Parathyroid adenoma (tissue), 2 donors: ENCODE data around the gene TTC22.

Experiments used
- H2AFZ ChIP-seq: fragments of 300-600 bp; sonication (generic); one replicate; pipeline ENCODE4 v1.7.0; 2017; ENCODE audit warnings: antibody characterized with exemption, mild to moderate bottlenecking
- H3K27ac ChIP-seq: fragments of 300-600 bp; sonication (generic); one replicate; pipeline ENCODE4 v1.7.0; 2017
- H3K27me3 ChIP-seq: fragments of 300-600 bp; sonication (generic); one replicate; pipeline ENCODE4 v1.7.0; 2017; ENCODE audit warnings: low read length; ENCODE audit not compliant: control insufficient read depth, insufficient read depth
- H3K36me3 ChIP-seq: fragments of 300-600 bp; sonication (generic); one replicate; pipeline ENCODE4 v1.7.0; 2017; ENCODE audit warnings: low read length; ENCODE audit not compliant: control insufficient read depth, insufficient read depth
- H3K4me1 ChIP-seq: fragments of 300-600 bp; sonication (generic); one replicate; pipeline ENCODE4 v1.7.0; 2017; ENCODE audit warnings: control low read depth
- H3K4me2 ChIP-seq: fragments of 300-600 bp; sonication (generic); one replicate; pipeline ENCODE4 v1.7.0; 2017; ENCODE audit warnings: low read length
- H3K4me3 ChIP-seq: fragments of 300-600 bp; sonication (generic); one replicate; pipeline ENCODE4 v1.7.0; 2017; ENCODE audit warnings: low read depth, low read length
- H3K79me2 ChIP-seq: fragments of 300-600 bp; sonication (generic); one replicate; pipeline ENCODE4 v1.7.0; 2017; ENCODE audit warnings: control low read depth
- H3K9ac ChIP-seq: fragments of 300-600 bp; sonication (generic); one replicate; pipeline ENCODE4 v1.7.0; 2017; ENCODE audit warnings: mild to moderate bottlenecking
- H3K9me3 ChIP-seq: fragments of 300-600 bp; sonication (generic); one replicate; pipeline ENCODE4 v1.7.0; 2017; ENCODE audit warnings: low read length; ENCODE audit not compliant: control insufficient read depth
- TF ChIP-seq, protein P1 (sequence below): fragments of 300-600 bp; sonication (generic); IDR thresholded peaks from one replicate; pipeline ENCODE4 v1.7.0; 2017; ENCODE audit warnings: antibody characterized with exemption, mild to moderate bottlenecking
- donor health status: primary hyperparathyroidism.

Gene TTC22

DNA sequence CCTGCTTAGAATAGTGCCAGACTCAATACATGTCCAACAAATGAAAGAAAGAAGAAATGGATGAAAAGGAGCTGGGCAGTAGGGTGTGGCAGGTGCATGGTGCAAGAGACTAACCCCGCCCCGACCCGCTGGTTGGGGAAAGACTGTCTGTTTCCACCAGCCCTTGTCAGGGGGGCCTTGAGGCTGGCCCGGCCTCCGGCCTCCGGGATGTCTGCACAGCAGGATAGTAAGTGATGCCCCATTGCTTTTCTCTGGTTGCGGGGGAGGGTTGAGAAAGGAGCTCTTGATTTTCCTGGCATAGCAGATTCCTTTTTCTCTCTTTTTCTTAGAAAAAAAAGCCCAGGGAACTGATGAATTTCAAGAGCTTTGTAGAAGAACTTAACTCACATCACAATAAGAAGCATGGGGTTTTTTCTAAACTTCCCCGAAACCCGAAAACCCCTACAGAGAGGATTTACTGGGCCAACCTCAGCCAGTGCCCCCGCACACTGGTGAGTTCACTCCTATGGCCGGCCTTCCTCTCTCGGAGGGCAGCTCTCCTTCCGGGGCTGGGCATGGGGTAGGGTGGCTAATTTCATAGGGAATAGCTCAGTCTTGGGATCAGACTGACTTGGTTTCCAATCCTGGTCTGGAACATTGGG, 12.5 kb upstream of the TTC22 start:
- Histone ChIP-seq H3K79me2 (no peaks in the 10 kb centered on the region), H3K27ac (no peak overlapping the region), H3K4me3 (no peak overlapping the region), H3K4me1 (no peaks in the 10 kb centered on the region), H3K36me3 (no peaks in the 10 kb centered on the region), H3K9me3 (no peaks in the 10 kb centered on the region), H3K27me3 (no peaks in the 10 kb centered on the region), H3K4me2 (no peak overlapping the region), H2AFZ (no peak overlapping the region), H3K9ac (no peak overlapping the region)
- TF ChIP-seq, protein P1, sequence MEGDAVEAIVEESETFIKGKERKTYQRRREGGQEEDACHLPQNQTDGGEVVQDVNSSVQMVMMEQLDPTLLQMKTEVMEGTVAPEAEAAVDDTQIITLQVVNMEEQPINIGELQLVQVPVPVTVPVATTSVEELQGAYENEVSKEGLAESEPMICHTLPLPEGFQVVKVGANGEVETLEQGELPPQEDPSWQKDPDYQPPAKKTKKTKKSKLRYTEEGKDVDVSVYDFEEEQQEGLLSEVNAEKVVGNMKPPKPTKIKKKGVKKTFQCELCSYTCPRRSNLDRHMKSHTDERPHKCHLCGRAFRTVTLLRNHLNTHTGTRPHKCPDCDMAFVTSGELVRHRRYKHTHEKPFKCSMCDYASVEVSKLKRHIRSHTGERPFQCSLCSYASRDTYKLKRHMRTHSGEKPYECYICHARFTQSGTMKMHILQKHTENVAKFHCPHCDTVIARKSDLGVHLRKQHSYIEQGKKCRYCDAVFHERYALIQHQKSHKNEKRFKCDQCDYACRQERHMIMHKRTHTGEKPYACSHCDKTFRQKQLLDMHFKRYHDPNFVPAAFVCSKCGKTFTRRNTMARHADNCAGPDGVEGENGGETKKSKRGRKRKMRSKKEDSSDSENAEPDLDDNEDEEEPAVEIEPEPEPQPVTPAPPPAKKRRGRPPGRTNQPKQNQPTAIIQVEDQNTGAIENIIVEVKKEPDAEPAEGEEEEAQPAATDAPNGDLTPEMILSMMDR, result no peak

DNA sequence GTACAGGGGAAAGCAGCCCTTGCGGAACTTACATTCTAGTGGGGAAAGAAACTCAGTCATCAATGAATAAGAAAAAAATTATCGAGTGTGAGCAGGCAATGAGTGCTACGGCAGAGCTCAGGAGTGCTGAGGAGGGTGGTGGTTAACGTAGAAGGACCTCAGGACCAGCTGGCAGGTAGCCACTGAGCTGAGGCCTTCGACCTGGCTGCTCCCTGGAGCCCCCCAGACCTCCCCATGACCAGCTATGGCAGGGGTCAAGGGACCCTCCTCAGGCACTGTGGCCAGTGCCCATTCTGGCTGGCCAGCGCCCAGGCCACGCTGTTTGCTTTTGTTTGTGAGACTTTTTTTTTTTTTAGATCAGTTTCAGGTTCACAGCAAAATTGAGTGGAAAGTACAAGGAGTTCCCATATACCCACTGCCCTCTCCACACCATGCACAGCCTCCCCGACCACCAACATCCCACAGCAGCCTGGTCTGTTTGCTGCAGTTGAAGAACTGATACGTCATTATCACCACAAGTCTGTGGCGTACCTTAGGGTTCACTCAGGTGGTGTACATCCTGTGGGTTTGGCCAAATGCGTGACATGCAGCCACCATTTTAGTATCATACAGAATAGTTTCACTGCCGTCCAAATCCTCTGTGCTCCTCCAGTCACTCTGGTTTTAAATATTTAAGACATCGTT, 11.8 kb upstream of the TTC22 start:
- no peaks in the 10 kb centered on the region for H3K79me2 ChIP-seq
- H3K27me3 ChIP-seq, result no peaks in the 10 kb centered on the region
- H3K9ac ChIP-seq, result no peak overlapping the region
- no peaks in the 10 kb centered on the region for H3K36me3 ChIP-seq
- no peak overlapping the region for H3K27ac ChIP-seq
- H3K4me3 ChIP-seq, result no peak overlapping the region
- H3K4me1 ChIP-seq, result no peaks in the 10 kb centered on the region
- H2AFZ ChIP-seq, result no peak overlapping the region
- no peaks in the 10 kb centered on the region for H3K9me3 ChIP-seq
- no peak overlapping the region for H3K4me2 ChIP-seq
- TF ChIP-seq, protein P1, result no peak

DNA sequence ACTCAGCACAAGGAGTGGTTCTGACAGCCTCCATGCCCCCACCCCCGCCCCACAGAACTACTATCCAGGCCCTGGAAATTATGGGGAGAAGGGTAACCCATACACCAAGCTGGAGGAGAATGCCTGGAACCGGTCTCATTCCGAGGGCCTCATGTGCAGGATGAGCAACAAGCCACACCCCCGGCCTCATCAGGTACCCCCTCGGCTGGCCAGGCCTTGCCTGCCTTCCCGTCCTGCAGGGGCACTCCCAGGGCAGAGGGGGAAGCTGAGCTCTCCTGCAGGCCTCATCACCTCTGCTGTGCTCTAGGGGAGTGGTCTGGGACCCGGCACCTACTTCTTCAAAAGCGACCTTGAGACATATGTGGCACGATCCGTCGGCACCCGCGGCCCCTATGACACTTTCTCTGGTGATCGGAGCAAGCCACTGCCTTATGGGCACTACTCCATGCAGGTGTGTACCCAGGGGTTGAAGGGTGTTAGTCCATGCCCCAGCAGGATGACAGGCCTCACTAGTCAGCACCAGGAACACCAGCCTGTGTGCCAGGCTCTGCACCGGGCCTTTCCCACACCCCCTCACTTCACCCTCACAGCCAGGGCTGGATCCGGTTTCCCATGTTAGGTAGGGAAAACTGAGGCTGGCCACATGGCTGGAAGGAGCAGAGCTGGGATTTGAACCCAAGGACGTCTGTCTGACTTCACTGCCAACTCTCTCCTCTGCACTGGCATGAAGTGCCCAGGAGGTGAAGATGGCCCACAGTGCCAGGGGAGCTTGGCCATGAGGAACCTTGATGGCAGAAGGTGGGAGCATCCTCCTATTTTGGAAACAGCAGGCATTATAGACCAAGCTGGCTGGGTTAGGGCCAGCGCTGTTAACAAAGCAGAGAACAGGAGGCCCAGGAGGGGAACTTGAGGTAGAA, 10.9 kb upstream of the TTC22 start:
- Histone ChIP-seq H3K27ac (no peak overlapping the region), H3K4me2 (no peak overlapping the region), H3K9me3 (no peaks in the 10 kb centered on the region), H3K9ac (no peak overlapping the region), H3K79me2 (no peaks in the 10 kb centered on the region), H3K4me3 (no peak overlapping the region), H3K36me3 (no peaks in the 10 kb centered on the region), H3K4me1 (no peaks in the 10 kb centered on the region), H3K27me3 (no peaks in the 10 kb centered on the region), H2AFZ (no peak overlapping the region)
- TF ChIP-seq, protein P1, result no peak

DNA sequence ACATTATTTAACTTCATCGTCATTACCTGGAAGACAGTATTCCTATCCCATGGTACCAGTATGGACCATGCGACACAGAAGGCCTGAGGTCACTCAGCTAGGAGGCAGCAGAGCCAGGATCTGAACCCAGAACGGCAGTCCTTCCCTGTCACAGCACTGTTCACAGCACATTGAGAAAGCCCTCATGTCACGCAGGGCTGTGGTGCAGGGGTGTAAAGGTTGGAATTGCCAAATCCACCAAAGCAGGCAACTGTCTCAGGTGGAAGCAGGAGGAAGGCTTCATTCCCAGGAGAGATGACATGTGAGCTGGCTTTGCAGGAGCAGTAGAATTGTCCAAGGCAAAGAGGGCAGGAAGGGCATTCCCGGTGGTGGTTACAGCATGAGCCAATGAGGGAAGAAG, 9.9 kb upstream of the TTC22 start:
- H3K4me2 ChIP-seq, result no peak overlapping the region
- no peaks in the 10 kb centered on the region for H3K27me3 ChIP-seq
- TF ChIP-seq, protein P1, result no peak
- H3K79me2 ChIP-seq, result no peaks in the 10 kb centered on the region
- H3K9ac ChIP-seq, result no peak overlapping the region
- no peak overlapping the region for H3K4me3 ChIP-seq
- no peaks in the 10 kb centered on the region for H3K4me1 ChIP-seq
- no peak overlapping the region for H2AFZ ChIP-seq
- no peaks in the 10 kb centered on the region for H3K9me3 ChIP-seq
- no peak overlapping the region for H3K27ac ChIP-seq
- H3K36me3 ChIP-seq, result no peaks in the 10 kb centered on the region
